ENCODE measurements around the gene L3MBTL4.

DNA sequence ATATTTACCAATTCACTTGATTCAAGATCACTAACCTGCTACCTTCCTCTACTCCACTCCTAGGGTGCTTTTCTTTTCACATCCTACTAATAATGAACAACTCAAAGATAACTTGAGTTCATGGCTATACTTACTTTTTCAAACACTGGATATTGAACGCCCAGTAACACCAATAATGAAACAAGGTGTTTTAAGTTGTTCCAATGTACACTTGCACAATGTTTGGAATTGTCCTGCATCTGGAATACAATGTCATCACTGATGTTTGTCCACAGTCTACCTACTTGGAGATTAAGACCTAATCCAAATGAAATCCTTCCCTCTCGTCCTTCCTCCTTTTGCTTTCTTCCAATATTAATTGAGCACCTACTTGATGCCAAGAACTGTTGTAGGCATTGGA, 301.1 kb downstream of the L3MBTL4 start:
- TF ChIP-seq POLR2A (IDR thresholded peaks at IDR 0.05), result no peak
- TF ChIP-seq, protein P1, sequence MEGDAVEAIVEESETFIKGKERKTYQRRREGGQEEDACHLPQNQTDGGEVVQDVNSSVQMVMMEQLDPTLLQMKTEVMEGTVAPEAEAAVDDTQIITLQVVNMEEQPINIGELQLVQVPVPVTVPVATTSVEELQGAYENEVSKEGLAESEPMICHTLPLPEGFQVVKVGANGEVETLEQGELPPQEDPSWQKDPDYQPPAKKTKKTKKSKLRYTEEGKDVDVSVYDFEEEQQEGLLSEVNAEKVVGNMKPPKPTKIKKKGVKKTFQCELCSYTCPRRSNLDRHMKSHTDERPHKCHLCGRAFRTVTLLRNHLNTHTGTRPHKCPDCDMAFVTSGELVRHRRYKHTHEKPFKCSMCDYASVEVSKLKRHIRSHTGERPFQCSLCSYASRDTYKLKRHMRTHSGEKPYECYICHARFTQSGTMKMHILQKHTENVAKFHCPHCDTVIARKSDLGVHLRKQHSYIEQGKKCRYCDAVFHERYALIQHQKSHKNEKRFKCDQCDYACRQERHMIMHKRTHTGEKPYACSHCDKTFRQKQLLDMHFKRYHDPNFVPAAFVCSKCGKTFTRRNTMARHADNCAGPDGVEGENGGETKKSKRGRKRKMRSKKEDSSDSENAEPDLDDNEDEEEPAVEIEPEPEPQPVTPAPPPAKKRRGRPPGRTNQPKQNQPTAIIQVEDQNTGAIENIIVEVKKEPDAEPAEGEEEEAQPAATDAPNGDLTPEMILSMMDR (IDR thresholded peaks at IDR 0.05 in 4 of 5, conservative IDR thresholded peaks at IDR 0.05 in 1 of 5), result no peak

All from gastrocnemius medialis (tissue), 4 donors.